GM21576 (cell line): Measurements from ENCODE around the gene KIRREL3.

Experiments
- ATAC-seq: cut with Tn5 transposase; IDR thresholded peaks from one replicate; pipeline ENCODE4 v1.9.1; 2021; ENCODE audit warnings: mild to moderate bottlenecking, moderate library complexity; ENCODE audit not compliant: unreplicated experiment

Gene KIRREL3

DNA sequence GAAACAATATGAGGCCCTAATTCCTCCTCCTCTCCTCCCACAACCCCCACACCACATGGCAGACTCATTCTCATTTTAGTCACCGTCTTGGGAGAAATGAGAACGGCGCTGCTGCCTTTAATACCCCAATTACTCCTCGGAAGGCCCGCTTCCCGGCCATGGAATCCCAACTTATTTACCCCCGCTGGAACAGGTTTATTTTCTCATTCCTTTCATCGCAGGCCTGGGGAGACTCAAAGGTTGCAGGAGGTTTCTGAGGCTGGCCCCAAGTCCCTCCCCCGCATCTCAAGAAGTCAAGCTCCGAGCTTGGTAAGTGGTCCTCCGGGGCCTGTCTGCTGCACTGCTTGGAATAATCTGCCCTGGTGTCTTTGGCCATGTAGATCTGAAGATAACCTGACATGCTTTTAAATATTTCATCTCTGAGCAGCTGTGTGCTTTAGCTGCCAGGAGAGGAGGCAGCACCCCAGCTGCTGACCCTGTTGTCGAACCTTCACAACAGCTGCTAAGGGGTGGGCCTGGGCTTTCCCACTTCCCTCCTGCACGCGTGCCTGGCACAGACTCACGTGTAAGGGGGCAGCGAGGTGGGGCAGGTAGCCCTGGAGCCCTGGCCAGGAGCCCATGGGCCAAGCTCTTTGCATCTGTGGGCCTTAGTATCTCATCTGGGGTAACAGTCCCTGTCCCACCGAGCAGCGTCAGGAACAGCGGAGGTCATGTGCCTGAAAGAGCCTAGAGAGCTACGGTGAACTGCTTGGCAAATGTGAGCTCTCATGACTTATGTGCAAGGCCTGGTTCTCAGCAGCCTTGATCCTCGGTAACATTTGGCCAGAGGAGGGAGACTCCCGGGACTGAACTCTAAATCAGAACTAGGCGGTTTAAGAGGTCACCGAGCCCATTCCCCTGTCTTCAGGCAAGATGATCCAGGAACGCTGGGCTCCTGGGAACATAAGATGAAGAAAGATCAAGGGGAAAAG is 480.5 kb downstream of the KIRREL3 start:
- no peak for ATAC-seq

DNA sequence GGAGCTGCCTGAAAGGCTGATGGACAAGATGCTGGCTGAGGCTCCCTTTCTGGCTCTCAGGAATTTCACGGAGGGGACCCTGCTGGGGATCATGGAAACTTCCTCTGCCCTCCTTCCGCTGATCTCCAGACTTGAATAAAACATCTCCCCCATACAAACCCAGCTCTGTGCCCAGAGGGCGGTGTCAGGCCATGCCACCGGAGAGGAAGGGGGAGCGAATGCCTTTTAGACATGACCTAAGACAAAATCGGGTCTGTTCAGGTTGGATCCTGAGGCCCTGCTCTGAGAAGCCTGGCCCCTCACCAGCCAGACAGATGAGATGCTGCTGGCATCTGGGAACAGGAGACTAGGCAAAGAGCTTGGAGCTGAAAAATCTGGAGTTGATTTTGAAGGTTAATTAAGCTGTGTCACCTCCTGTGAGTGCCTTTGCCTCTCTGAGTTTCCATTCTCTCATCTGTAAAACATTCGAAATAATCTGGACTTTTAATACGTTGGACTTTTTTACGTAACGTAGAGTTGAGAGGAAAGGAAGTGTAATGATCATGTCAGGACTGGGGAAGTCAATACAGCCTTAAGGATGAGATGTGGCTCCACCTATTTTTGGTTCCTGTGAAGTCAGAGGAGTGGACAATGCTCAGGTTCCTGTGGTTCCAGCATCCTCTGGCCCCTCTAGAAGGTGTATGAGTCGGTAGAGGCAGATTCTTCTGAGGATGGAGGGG is 481.4 kb downstream of the KIRREL3 start:
- ATAC-seq, result no peak

DNA sequence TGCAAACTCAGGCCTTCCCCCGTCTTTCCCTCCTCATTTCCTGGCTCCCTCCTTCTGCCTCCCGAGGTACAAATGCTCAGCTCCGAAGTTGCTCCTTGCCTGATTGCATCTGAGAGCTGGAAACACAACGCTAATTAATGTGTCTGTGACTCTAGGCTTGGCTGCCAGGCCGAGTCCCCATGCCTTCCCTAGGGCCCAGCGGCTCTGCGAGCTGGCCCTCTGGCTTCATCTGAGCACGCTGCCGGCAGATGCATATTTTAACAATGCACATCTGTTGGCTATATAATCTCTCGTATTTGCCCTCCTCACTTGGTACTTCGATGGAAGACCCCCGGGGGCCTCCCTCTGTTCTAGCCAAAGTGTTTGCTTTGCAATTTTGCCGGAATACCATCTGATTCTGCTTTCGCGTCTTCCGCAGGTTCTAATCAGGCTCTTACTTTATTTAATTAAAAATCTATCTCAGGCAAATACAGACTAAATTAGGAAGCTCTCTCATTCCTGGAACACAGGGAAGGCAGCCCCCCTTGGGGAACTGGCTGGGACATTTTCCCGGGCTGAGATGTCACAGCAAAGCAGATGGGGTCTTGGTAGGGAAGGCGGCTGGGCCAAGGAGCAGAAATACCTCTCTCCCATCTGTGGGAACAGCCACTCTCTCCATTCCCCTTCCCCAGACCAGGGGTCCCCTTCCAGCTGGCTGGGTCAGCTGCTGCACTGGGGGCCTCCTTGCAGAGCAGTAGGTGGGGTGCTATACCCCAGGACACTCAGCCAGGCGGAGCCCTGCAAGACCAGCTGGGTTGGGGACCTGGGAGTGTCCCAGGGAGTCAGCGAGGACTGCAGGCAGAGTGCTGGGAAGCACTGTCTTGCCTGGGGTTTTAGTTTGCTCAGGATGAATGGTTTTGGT is 482.2 kb downstream of the KIRREL3 start:
- ATAC-seq, result no peak

DNA sequence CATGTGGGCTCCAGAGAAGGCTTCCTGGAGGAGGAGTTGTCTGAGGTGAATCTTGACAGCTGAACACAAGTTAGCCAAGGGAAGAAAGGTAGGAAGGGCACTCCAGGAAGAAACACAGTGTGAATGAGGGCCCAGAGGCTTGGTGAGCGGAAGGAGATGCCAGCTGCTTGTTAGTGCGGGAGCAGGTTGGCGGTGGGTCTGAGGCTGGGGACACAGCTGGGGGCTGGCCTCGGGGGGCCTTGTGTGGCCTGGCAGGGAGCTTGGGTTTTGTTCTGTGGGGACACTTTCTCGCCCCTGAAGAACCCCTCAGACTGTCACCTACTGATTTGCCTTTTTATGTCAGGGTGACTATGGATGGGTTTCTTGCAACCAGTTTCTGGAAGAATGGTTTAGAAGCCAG is 485.1 kb downstream of the KIRREL3 start:
- no peak for ATAC-seq

DNA sequence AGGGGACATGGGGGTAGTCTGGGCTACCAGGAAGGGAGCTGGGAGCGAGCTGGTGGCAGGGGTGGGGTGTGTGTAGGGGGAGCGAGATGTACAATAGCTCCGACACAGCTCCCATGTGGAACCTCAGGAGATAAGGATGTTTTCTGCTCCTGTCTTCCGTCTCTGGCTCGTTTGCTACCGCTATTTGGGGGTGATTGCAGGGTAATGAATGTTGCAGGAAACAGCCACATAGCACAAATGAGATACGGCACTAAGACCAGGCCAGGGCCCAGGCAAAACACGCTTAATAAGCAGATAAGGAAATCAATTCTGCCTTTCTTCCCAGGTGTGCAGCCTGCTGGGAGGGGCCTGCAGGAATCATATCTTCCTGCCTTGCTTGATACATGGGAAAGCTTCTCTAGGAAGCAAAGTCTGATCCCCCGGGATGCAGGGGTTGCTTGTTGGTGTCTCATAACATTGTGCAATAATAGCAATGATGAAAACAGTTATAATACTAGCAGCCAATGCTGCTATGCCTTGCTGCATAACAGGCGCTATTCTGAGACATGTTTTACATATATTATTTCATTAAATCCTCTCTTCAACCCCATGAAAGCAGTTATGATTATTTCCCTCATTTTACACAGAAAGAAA is 486.4 kb downstream of the KIRREL3 start:
- ATAC-seq, result no peak

DNA sequence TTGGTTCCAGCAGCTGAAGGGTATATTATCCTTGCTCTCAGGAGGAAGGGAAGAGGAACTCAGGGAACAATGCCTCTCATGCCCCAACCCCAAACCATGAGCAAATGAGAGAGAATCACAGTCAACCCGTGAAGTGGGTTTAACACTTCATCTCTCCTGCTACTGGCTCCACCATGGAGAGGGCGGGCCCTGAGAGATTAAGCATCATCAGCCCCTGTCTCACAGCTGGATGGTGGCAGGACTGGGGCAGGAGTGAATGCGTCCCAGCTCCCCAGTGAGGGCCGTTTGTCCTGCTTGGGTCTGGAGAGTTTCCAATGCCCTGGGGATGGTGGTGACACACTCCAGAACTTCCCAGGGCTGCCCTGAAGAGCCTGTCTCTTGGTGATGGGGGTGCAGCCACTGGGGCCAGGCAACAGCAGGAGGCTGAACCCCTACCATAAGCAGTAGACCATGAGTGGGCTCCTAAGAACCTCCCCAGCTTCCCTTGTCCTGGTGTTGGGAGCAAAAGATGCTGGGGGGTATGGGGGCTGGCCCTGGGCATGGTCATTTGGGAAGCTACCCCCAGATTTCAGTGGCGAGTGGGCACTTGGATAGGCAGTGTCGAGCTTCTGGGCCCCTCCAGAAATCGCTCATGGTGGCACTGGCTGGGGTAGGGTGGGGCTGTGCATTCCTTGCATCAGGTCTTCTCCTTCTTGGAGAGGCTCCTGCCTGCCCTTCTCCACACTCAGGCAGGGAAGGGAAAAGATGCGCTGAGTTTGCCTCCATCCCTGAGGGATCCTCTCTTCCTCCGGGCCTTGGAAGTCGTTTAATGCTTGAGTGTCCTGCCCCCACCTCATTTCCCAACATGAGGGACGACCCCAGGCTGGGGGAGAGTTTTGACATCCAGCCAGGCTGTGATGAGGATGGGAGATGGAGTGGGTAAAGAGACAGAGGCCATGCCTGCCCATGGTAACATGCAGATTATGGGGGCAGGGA is 487.5 kb downstream of the KIRREL3 start:
- ATAC-seq, result no peak

DNA sequence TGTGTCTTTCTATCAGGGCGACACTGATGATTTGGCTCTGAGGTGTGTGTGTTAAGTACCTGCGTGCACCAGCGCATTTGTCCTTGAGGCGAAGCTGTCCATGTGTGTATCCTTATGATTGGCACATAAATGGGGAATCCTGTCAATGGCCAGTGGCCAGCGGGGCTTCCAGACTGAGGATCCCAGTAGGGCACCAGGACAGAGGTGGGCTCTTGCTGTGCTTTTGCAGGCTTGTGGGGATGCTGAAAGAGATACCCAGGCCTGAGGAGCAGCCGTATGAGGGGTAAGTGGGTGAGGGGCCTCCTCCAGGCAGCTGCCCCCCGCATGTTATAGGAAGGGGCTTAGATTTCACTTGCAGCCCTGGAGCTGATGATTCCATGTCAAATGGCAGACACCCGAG is 488.3 kb downstream of the KIRREL3 start:
- no peak for ATAC-seq

DNA sequence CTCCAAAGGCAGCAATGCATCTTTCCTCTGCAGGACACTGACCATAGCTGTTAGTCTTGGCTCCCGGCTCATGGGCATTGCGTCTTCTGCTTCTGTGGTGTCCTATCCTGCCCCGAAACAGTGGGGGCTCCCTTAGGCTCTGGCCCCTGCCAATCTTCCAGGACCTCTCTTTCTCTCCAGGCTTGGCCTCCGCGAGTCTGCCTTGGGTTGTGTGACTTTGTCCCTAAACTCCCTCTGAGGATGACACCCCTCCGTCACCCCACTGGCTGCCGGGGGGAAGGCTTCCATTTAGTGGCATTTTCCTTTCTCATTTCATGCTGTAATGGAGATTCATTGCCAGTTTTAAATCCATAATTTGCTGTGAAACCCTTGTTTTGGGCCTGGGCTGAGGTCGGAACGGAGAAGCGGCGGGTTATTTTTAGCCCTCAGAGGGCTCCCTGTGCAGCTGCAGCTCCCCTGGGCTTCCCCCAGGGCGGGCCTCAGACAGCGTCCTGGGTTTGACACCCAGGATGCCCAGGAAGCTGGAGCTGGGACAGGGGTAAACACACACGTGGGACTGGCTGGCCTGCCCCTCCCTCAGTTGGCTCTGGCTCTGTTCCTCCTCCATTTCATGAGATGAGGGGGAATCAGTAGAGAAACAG is 489.0 kb downstream of the KIRREL3 start:
- ATAC-seq, result no peak

DNA sequence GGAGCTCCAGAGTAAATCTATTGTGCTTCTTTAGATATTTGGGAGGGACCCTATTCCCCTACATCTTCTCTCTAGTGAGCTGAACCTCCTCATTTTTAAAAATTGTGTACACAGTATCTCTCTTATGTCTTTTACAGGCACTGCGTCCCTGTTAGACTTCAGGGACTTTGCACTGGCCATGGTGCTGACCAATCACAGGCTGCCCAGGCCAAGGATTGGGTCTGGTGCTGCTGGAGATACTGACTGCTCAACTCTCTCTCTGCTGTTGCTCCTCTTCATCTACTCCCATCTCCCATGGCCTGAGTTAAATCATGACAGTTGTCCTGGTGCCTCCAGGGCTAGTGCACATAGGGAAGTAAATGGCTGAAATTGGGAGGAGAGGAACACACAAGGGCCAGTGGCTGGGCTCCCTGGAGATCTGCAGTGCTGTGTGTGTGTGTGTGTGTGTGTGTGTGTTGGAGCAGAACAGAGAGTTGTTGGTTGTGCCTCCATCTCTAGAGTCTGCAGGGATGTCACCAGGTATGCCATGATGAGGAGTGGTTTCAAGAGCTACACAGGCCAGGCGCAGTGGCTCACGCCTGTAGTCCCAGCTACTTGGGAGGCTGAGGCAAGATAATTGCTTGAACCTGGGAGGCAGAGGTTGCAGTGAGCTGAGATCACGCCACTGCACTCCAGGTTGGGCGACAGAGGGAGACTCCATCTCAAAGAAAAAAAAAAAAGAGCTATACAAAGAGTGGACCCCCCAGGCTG is 489.8 kb downstream of the KIRREL3 start:
- no peak for ATAC-seq

DNA sequence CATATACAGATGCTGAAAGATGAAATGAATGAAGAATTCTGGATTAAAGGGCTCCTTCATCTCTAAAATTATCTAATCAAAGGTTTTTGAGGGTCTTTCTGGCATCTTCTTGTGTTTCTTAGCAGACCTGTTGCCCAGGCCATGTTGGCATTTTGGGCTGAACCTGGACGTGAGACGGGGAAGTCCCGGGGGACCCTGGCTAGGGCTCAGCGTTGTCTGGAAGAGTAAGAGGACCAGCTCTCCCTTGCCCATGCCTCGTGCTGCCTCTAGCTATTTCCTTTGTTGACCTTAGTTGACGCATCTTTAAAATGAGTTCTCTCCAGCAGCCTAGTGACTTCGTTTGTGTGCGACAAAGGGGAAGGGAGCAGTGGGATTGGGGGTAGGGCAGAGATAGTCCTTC is 492.9 kb downstream of the KIRREL3 start:
- ATAC-seq, result no peak

DNA sequence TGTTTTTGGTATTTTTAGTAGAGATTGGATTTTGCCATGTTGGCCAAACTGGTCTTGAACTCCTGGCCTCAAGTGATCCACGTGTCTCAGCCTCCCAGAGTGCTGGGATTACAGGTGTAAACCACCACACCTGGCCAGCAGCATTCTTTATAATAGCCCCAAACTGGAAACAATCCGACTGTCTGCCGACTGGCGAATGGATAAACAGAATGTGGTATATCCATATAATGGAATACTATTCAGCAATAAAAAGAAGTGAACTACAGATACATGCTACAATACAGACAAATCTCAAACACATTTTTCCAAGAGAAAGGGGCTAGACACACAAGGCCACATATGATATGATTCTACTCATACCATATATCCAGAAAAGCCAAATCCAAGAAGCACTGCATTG is 493.8 kb downstream of the KIRREL3 start:
- no peak for ATAC-seq

DNA sequence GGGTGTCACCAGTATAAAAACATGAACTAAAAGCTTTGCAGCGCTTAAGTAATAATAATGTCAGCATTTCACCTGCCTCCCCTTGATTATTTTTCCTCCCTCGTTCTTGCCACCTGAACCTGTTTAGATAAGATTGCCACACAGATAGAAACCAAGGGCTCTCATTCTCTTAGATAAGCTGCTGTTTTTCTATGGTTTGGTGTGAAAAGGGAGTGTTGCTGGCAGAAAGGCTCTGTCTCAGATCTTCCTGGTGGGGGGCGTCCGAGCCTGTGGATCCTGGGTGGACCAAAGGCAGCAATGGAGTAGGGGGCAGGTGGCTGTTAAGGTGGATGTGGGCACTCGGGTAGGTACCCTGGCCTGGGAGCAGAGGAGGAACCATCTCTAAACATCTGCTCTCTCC is 497.6 kb downstream of the KIRREL3 start:
- ATAC-seq, result no peak

DNA sequence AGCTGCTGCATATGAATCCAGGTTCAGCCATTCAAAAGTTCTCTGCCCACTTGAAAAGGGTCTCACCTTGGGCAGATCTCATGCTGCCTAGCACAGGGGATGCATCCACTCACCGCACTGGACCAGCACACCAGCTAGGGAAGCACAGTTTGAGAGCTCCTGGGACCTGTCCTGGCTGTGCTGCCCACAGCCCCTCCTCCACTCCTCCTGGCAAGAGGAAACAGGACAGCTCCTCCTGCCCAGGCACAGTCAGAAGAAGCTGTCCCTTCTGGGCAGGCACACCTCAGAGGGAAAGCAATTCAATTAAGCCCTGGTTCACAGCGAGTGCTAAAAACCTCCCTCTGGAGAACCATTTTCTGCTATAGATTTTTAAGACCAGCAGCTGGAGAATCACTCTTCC is 498.4 kb downstream of the KIRREL3 start:
- ATAC-seq, result no peak

DNA sequence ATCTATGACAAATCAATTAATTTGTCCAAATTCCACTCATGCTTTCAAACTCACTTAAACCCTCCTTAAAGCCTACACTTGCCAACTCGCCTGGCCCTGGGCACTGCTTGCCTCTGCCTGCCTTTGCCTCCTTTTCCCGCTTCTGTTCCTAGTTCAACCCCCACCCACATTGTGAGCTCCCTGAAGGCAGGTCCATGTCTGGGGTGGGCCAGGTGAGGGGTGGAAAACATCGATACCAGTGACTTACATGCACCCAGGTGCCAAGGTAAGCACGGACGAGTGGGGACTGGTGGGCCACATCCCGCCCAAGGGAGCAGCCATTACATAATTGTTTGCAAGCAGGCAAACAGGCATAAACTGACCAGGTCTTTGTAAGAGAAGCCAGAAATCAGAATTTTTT is 498.9 kb downstream of the KIRREL3 start:
- no peak for ATAC-seq

DNA sequence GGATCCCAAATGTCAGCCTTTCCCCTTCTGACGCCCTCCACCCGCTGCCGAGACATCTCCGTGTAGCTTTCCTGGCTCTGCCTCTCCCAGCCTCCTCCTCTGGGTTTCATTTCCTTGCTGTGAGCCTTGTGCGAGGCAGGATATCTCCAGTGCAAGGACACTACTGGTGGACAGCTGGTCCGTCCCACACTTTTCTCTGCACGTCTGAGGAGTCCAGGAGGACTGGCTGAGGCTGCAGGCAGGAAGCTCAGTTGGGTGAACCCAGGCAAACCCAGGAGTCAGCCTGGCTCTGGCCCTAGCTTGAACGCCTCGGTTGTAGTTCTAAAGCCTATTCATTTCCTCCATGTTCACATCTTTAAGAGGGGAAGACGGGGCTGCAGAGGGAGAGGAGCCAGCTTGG is 499.6 kb downstream of the KIRREL3 start:
- no peak for ATAC-seq

DNA sequence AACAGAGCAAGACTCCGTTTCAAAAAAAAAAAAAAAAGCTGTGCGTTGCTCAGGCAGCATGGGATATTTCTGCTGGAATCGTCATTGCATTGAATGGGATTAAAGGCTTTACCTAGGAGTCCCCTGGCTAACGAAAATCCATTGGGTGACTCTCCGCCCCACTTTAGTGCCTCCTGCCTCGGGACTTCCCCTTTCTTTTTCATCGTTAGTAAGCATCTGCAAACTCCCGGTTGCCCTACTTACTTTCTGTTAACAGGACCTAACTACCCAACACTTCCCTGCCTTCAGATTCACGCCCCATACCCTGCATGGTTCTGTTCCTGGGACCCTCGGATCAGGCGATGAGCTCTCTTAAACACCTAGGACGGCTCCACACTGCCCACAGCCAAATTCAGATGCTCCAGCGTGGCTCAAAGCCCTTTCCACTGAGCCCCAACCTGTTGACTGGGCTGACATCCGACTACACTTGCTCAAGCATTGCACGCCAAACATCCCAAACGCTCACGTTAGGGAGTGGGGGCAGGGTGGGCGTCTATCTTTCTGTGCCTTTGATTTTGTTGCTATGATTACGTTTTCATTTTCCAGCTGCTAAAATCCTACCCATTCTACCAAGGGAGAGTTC is 501.3 kb downstream of the KIRREL3 start:
- no peak for ATAC-seq

DNA sequence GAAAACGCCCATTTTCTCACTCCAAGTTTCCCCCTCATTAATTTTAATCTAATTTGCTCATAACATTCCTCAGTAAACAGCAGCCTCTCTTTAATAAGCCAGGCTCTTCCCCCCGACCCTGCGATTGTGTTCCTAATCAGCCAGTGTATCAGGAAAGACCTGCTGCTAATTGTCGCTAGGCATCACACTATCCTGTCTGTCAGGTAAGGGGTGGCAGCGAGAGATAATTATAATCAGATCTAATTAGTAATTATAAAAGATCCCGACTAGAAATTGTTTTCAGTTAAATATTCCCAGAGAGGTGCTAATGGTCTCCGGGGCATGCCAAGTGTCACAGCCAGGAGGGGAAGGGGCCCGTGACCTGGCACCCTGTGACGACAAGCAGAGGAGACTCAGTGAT is 502.3 kb downstream of the KIRREL3 start:
- no peak for ATAC-seq

DNA sequence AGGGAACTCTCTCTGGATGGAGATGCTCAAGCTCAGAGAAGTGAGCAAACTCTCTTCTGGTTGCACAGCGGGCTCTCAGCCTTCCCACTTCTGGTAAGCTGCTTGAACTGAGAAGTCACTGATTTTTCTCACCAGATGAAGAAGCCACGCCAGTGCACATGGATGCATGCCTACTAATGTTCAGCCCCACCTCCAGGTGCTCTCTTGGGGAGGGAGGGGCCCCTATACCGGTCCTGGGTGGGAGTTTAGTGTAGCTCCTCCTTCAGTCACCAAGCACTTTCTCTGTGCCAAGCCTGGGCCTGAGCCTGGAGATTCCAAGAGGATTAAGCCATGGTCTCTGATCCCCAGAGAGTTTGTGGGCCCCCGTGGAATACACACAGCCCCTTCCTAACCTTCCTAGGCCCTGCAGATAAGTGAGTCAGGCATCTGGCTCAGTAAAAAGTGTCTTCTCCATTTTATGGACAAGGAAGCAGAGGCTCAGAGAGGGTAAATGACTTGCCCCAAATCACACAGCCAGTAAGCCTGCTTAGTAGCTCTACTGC is 502.9 kb downstream of the KIRREL3 start:
- no peak for ATAC-seq
